Muscle of leg (tissue), 11 donors: Measurements from ENCODE around the gene SYDE2. TPM values are rescaled to one million over a fixed set of nuclear protein-coding genes. Genes with fewer than 3 reads are reported as not detected.
"Not testable (repeated sequence)": the region's sequence is repeated elsewhere in the genome, so short reads cannot be mapped to it uniquely, and the experiment has no call there.

Experiments
- DNase-seq: peaks from one replicate; pipeline ENCODE4 v3.0.0; 2013
- H3K27ac ChIP-seq: one replicate; pipeline ENCODE4 v1.5.1; 2013; ENCODE audit warnings: mild to moderate bottlenecking, low read length, control low read depth
- H3K27me3 ChIP-seq: one replicate; pipeline ENCODE4 v1.6.1; 2013; ENCODE audit warnings: low read length; ENCODE audit not compliant: control insufficient read depth, insufficient read depth
- H3K36me3 ChIP-seq: one replicate; pipeline ENCODE4 v1.6.1; 2013; ENCODE audit warnings: low read length; ENCODE audit not compliant: control insufficient read depth, insufficient read depth
- H3K4me1 ChIP-seq: one replicate; pipeline ENCODE4 v1.6.1; 2013; ENCODE audit warnings: low read length; ENCODE audit not compliant: control insufficient read depth, insufficient read depth
- H3K4me3 ChIP-seq: one replicate; pipeline ENCODE4 v1.5.1; 2013; ENCODE audit warnings: low read length, control low read depth
- H3K9me3 ChIP-seq: replicated peaks from 2 replicates; pipeline ENCODE4 v1.6.1; 2013; ENCODE audit warnings: low read depth, low read length; ENCODE audit not compliant: control insufficient read depth
- WGBS: methylation state at CpG from one replicate; pipeline ENCODE4 v1.1.5; 2013; ENCODE audit warnings: missing lambda C conversion rate; ENCODE audit not compliant: insufficient coverage; 5-methylcytosine and 5-hydroxymethylcytosine counted together
- polyA plus RNA-seq, 8 donors: library from polyadenylated mRNA; unstranded; fragments of 120-200 nt; gene quantifications; one replicate each; pipeline versions ENCODE4 v1.2.1 to v1.2.3, GENCODE V29; 2013; ENCODE audit warnings: inconsistent platforms in 1 of 8, low replicate concordance in 1 of 8; ENCODE audit not compliant: insufficient read length in 8 of 8, insufficient read depth in 1 of 8
- total RNA-seq: library from RNA; stranded (reverse); fragments of 120-200 nt; gene quantifications from one replicate; pipeline ENCODE4 v1.2.4, GENCODE V29; 2013

Gene SYDE2
- total and polyA plus RNA-seq, 9 donors, result 1.5 to 8.3 (median 3.1) TPM

GRCh38 chr1:85195703-85196102 is 5.1 kb downstream of the SYDE2 start:
- H3K27ac ChIP-seq, result no peak overlapping the region
- H3K27me3 ChIP-seq, result peaks cover 7% of the 10 kb centered on the region
- peaks cover 7% of the 10 kb centered on the region for H3K4me1 ChIP-seq
- H3K9me3 ChIP-seq, result no peaks in the 10 kb centered on the region
- 43% methylated on average over 1 of the region's 2 CpGs for WGBS
- DNase-seq, result no peak
- no peak overlapping the region for H3K4me3 ChIP-seq
- no peaks in the 10 kb centered on the region for H3K36me3 ChIP-seq

- not testable (repeated sequence) for H3K36me3 ChIP-seq, H3K9me3 ChIP-seq, H3K27ac ChIP-seq, H3K4me3 ChIP-seq, H3K27me3 ChIP-seq, H3K4me1 ChIP-seq, DNase-seq
These were observed 8.7 kb downstream of the SYDE2 start for GRCh38 chr1:85192129-85192528.

GRCh38 chr1:85189120-85189519 is 11.7 kb downstream of the SYDE2 start:
- Histone ChIP-seq H3K27ac (no peak overlapping the region), H3K36me3 (peaks cover 6% of the 10 kb centered on the region), H3K4me3 (no peak overlapping the region), H3K9me3 (no peaks in the 10 kb centered on the region), H3K4me1 (no peaks in the 10 kb centered on the region), H3K27me3 (no peaks in the 10 kb centered on the region)
- DNase-seq, result no peak
- 100% methylated on average over 1 of the region's 1 CpG for WGBS

GRCh38 chr1:85188530-85188929 is 12.3 kb downstream of the SYDE2 start:
- H3K36me3 ChIP-seq, result peaks cover 6% of the 10 kb centered on the region
- H3K9me3 ChIP-seq, result no peaks in the 10 kb centered on the region
- no peaks in the 10 kb centered on the region for H3K4me1 ChIP-seq
- no peaks in the 10 kb centered on the region for H3K27me3 ChIP-seq
- no peak overlapping the region for H3K27ac ChIP-seq
- WGBS, result no CpG with 5 or more reads among the region's 5 CpGs
- no peak for DNase-seq
- no peak overlapping the region for H3K4me3 ChIP-seq

- not testable (repeated sequence) for H3K27ac ChIP-seq, H3K4me3 ChIP-seq, H3K4me1 ChIP-seq, H3K9me3 ChIP-seq, H3K36me3 ChIP-seq, DNase-seq, H3K27me3 ChIP-seq
- no CpG with 5 or more reads among the region's 3 CpGs for WGBS
These were observed 13.8 kb downstream of the SYDE2 start for GRCh38 chr1:85187021-85187420.

- H3K4me3 ChIP-seq, result no peak overlapping the region
- H3K27ac ChIP-seq, result no peak overlapping the region
- no peak for DNase-seq
- no CpG with 5 or more reads among the region's 1 CpG for WGBS
- H3K36me3 ChIP-seq, result peaks cover under 1% of the 10 kb centered on the region
- no peaks in the 10 kb centered on the region for H3K4me1 ChIP-seq
- no peaks in the 10 kb centered on the region for H3K9me3 ChIP-seq
- no peaks in the 10 kb centered on the region for H3K27me3 ChIP-seq
These were observed 16.6 kb downstream of the SYDE2 start for GRCh38 chr1:85184245-85184644.

- no peaks in the 10 kb centered on the region for H3K27me3 ChIP-seq
- no peak overlapping the region for H3K27ac ChIP-seq
- H3K4me1 ChIP-seq, result no peaks in the 10 kb centered on the region
- no peaks in the 10 kb centered on the region for H3K36me3 ChIP-seq
- H3K4me3 ChIP-seq, result no peak overlapping the region
- DNase-seq, result no peak
- H3K9me3 ChIP-seq, result no peaks in the 10 kb centered on the region
- 82% methylated on average over 2 of the region's 6 CpGs for WGBS
These were observed 18.1 kb downstream of the SYDE2 start for GRCh38 chr1:85182700-85183099.

- H3K27ac ChIP-seq, result no peak overlapping the region
- no peaks in the 10 kb centered on the region for H3K36me3 ChIP-seq
- H3K27me3 ChIP-seq, result no peaks in the 10 kb centered on the region
- no CpG with 5 or more reads among the region's 2 CpGs for WGBS
- H3K9me3 ChIP-seq, result no peaks in the 10 kb centered on the region
- no peak for DNase-seq
- no peaks in the 10 kb centered on the region for H3K4me1 ChIP-seq
- H3K4me3 ChIP-seq, result no peak overlapping the region
These were observed 19.9 kb downstream of the SYDE2 start for GRCh38 chr1:85180869-85181268.

GRCh38 chr1:85179522-85179921 is 21.3 kb downstream of the SYDE2 start:
- H3K9me3 ChIP-seq, result no peaks in the 10 kb centered on the region
- H3K27me3 ChIP-seq, result no peaks in the 10 kb centered on the region
- WGBS, result no CpG with 5 or more reads among the region's 2 CpGs
- DNase-seq, result no peak
- H3K36me3 ChIP-seq, result no peaks in the 10 kb centered on the region
- H3K4me1 ChIP-seq, result no peaks in the 10 kb centered on the region
- no peak overlapping the region for H3K4me3 ChIP-seq
- H3K27ac ChIP-seq, result no peak overlapping the region

- Histone ChIP-seq H3K27ac (no peak overlapping the region), H3K9me3 (no peaks in the 10 kb centered on the region), H3K4me1 (no peaks in the 10 kb centered on the region), H3K4me3 (no peak overlapping the region), H3K36me3 (no peaks in the 10 kb centered on the region), H3K27me3 (no peaks in the 10 kb centered on the region)
- 100% methylated on average over 1 of the region's 2 CpGs for WGBS
- no peak for DNase-seq
These were observed 22.4 kb downstream of the SYDE2 start for GRCh38 chr1:85178396-85178795.

- Histone ChIP-seq H3K36me3 (no peaks in the 10 kb centered on the region), H3K4me3 (no peak overlapping the region), H3K27me3 (no peaks in the 10 kb centered on the region), H3K9me3 (no peaks in the 10 kb centered on the region), H3K4me1 (no peaks in the 10 kb centered on the region), H3K27ac (no peak overlapping the region)
- no CpG with 5 or more reads among the region's 1 CpG for WGBS
- DNase-seq, result no peak
These were observed 26.3 kb downstream of the SYDE2 start for GRCh38 chr1:85174503-85174902.
